HTR-8/SVneo (cell line): ENCODE data around the gene SLC27A2.
"Not testable (repeated sequence)": the region's sequence is repeated elsewhere in the genome, so short reads cannot be mapped to it uniquely, and the experiment has no call there.

ENCODE experiments used
- DNase-seq: peaks from one replicate; pipeline ENCODE4 v3.0.0; 2011; ENCODE audit warnings: low spot score, mixed read lengths; ENCODE audit not compliant: insufficient read length
- FAIRE-seq: peaks from 2 replicates; lab custom pipeline; 2011; peaks lifted over from hg19 to GRCh38; lab: Jason Lieb, UNC

The SLC27A2 gene

GRCh38 chr15:50181969-50182218 lies at the start of gene SLC27A2:
Gene SLC27A2 (plus strand): TSS chr15:50182196. CDS start chr15:50182428, 232 bp downstream.
- DNase-seq (peak; percentile 44), FAIRE-seq (no peak)

GRCh38 chr15:50132251-50132984 lies 49.6 kb upstream of the SLC27A2 start:
- FAIRE-seq, DNase-seq: not testable (repeated sequence)

DNA sequence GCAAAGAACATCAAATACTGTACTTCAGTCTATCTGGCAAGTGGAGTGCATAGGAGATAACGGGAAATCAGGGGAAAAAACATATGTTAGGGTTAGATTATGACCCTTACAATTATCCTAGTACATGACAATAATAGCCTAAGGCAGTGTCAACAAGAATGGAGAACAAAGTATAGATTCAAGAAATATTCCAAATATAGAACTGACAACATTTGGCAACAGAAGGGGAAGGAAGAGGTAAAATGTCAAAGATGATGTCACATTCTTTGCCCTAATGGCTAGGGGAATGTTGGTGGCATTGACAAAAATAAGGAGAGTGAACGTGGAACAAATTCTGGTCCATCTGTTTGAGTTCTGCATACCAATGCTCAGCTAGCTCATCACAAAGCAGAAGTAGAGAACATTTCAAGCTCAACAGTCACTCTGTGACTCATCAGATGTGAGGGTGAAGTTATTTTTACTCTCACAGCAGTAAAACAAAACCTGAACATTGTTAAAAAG lies 47.4 kb upstream of the SLC27A2 start:
- no peak for DNase-seq

GRCh38 chr15:50135031-50135551 lies 46.9 kb upstream of the SLC27A2 start:
- DNase-seq: no peak
- FAIRE-seq: no peak

More for the DNA sequence above, 47.4 kb upstream of the SLC27A2 start:
- FAIRE-seq: no peak

DNA sequence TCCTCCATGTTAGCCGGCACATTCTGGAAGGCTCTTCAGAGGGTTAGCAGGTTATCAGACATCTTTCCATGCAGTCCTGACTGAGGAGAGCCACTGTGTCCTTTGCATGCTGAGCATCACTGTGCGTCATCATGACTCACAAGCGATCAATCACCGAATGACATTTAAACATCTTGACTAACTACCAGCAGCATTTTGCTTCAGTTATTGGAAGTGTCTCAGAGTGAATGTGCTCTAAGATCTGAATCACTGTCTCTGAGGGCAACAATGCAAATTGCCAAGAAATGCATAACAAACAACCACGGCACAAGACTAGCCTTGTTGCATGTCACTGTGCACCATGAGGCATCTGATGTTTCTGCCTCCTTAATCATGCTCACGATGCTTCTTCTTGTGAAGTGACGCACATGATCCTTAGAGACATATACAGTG lies 44.6 kb upstream of the SLC27A2 start:
- DNase-seq (peak; percentile 59), FAIRE-seq (peak; percentile 85)

- DNase-seq (no peak), FAIRE-seq (no peak)
Measured at GRCh38 chr15:50137893-50138292, 44.1 kb upstream of the SLC27A2 start.

DNA sequence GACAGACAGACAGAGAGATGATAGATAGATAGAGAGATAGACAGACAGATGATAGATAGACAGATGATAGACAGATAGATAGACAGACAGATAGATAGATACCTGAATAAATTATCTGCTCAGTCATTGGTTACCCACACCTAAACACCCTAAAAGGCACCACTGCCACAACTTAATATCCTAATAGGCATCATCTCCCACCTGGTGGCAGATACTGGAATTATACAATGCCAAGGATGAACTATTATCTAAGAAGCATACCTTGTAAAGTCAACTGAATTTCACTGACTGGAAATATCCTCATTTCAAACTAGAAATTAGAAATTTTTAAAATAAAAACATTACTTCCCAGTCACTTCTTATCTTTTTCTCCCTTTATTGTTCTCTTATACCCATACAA lies 43.6 kb upstream of the SLC27A2 start:
- no peak for FAIRE-seq
- no peak for DNase-seq

- no peak for FAIRE-seq
Measured at GRCh38 chr15:50140098-50140497, 41.9 kb upstream of the SLC27A2 start.

DNA sequence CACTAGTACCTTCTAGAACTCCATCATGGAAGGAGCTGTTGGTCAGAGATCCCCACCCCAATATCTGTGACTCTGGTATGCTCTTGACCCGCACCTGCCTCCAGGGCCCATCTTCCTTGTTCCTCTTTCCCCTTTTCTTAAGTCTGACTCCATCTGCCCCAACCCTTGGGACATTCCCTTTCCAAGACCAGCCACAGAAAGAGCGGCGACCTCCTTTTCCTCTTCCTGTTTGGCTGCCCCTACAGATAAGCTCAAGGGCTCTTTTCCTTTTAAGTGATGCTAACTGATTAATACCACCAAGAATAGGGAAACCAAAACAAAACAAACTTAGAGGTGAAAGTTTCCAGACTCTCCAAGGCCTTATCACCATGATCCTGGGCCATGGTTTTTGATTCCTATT lies 41.0 kb upstream of the SLC27A2 start:
- DNase-seq (no peak), FAIRE-seq (no peak)

More at GRCh38 chr15:50140098-50140497, 41.9 kb upstream of the SLC27A2 start:
- DNase-seq: no peak

GRCh38 chr15:50141856-50142255 lies 40.1 kb upstream of the SLC27A2 start:
- FAIRE-seq (no peak), DNase-seq (no peak)

DNA sequence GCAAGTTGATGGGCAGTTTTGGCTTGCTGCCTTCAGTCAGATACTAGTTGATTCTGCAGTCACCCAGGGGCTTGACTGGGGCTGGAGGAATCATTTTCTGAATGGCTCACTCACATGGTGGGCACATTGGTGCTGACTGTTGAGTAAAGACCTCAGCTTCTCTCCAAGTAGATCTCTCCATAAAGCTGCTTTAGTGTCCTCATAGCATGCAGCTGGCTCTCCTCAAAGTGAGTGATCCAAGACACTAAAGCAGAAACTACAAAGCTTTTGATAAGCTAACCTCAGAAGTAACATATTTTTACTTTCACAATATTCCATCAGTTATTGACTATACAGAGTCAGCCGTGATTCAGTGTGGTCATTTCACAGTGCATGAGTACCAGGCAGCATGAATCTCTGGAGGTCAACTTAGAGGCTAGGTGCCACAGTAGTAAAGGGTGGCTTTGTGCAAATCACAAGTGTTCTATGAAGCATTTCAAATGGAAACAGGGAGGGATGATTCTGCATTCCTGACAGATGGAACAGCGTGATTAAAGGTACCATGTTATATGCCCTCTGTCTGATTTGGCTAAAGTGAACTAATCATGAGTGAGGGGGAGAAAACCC lies 38.6 kb upstream of the SLC27A2 start:
- DNase-seq (no peak), FAIRE-seq (no peak)

GRCh38 chr15:50144341-50145120 lies 37.5 kb upstream of the SLC27A2 start:
- FAIRE-seq (no peak), DNase-seq (no peak)

GRCh38 chr15:50145451-50145872 lies 36.5 kb upstream of the SLC27A2 start:
- peak; percentile 60 for DNase-seq
- FAIRE-seq: no peak

DNA sequence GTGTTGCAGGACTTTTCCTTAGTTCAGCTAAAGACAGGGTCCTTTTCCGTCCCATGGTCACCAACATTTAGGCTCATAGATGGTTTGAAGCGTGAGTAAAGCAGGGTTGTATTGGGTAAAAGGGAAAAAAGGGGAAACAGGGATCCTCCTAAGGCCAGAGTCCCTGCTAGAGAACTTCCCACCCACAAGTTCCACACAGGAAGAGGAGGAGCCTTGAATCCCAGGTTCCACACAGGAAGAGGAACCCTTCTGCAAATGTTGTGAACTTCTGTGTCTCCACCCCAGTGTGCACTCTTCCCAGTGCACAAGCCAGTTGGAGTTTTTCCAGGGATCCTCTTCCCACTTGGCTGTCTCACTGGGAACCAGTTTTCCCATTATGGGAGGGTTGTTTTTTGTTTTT lies 35.4 kb upstream of the SLC27A2 start:
- FAIRE-seq: no peak
- DNase-seq: no peak

DNA sequence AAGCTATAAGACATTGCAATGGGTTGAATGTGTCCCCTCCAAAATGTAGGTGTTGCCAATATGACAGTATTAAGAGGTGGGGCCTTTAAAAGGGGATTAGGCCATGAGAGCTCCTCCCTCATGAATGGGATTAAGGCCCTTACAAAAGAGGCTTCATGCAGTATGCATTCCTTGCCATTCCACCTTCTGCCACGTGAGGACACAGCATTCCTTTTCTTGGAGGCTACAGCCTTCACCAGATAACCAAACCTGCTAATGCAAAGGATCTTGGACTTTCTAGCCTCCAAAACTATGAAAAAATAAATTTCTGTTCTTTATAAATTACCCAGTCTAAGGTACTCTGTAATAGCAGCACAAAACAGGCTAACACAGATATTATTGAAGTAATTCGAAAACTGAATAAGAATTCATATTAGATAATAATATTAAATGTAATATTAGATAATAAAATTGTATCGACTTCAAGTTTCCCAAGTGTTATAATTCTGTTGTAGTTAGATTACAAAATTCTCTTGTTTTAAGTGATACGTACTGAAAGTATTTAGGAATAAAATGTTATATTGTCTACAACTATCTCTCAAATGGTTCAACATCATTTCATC lies 33.5 kb upstream of the SLC27A2 start:
- DNase-seq (no peak), FAIRE-seq (no peak)

DNA sequence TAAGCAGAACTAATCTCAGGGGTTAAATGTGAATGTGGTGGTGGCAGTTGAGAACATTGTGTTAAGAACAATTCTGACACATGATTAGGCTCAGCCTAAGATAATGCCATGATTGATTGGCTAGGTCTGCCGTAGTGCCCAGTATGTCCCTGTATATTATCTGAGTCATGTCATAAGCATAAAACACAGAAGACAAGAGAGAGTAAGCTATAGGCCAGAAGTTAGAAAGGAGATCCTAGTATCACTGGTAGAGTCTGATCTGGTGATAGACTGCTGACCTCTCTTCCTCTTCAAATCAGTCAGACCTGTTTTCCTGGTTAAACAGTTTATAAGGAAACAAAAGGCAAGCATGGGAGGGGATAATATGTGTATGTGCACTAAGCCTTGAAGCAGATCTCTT lies 32.9 kb upstream of the SLC27A2 start:
- DNase-seq (no peak), FAIRE-seq (no peak)

DNA sequence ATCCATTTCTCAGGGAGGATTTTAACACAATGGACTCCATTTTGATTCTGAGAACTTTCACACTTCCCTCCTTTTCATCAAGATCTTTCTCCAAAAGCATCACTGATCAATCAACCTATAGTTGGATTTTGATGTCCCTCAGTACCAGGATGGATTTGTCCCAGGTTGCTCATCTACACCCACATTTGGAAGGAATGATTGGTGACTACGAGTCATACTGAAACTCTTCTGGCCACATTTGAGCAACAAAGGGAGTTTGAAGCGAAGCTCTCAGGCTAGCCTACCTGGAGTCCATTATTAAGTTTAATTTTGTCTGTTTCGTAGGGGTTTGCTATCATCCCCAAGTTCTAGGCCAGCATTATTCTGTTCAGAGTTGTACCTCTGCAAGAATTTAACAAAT lies 31.6 kb upstream of the SLC27A2 start:
- DNase-seq: no peak
- FAIRE-seq: no peak

DNA sequence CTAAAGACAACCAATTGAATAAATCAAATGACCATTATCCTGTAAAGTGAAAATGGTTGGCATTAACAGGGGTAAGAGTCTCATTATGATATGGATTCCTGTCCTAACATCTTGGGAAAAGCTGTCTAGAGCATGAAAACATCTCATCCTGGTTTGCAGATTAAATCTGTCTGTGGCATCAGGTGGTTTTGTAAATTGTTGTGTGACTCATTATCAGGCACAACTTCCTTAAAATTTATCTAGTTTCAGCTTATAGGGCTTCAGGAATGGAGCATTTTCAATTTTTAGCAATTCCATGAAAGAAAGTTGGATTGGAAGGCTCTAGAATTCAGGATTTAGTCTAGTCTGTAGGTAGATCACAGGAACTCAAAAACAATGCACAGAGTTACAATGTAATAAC lies 31.1 kb upstream of the SLC27A2 start:
- FAIRE-seq (no peak), DNase-seq (no peak)

GRCh38 chr15:50151476-50151875 lies 30.5 kb upstream of the SLC27A2 start:
- FAIRE-seq (no peak), DNase-seq (no peak)

GRCh38 chr15:50158236-50158635 lies 23.8 kb upstream of the SLC27A2 start:
- DNase-seq, FAIRE-seq: not testable (repeated sequence)
